HCT116 (cell line): ENCODE data around the gene ADCY2.

Source experiments
- CTCF ChIP-seq, 3 experiments: fragments of 200-600 bp in 1 of 3; sonication (generic) in 1 of 3; IDR thresholded peaks in 2 of 3; conservative IDR thresholded peaks in 1 of 3; 2 replicates each; pipeline ENCODE4 v1.5.1; 2012 to 2017; ENCODE audit warnings: low read depth in 2 of 3, low read length in 2 of 3, antibody characterized with exemption in 1 of 3, borderline replicate concordance in 1 of 3, control low read depth in 1 of 3, mild to moderate bottlenecking in 1 of 3, mixed read lengths in 1 of 3, mixed run types in 1 of 3, moderate library complexity in 1 of 3; ENCODE audit not compliant: insufficient read depth in 1 of 3
- ELF1 ChIP-seq: IDR thresholded peaks from 2 replicates; pipeline ENCODE4 v1.6.1; 2012; ENCODE audit warnings: low read depth, borderline replicate concordance
- EZH2 ChIP-seq: fragments of 200-600 bp; sonication (generic); IDR thresholded peaks from 2 replicates; pipeline ENCODE4 v1.6.1; 2017; ENCODE audit warnings: antibody characterized with exemption, mixed run types
- POLR2A ChIP-seq: IDR thresholded peaks from 2 replicates; pipeline ENCODE4 v1.7.0; 2011; ENCODE audit warnings: borderline replicate concordance; ENCODE audit not compliant: insufficient read depth, insufficient read length; ENCODE audit errors: extremely low read depth
- RAD21 ChIP-seq: IDR thresholded peaks from 2 replicates; pipeline ENCODE4 v1.6.1; 2012; ENCODE audit warnings: low read depth, mild to moderate bottlenecking
- ZNF274 ChIP-seq: fragments of 200-500 bp; sonication (Bioruptor generic); IDR thresholded peaks from 2 replicates; pipeline ENCODE4 v1.6.1; 2014; ENCODE audit warnings: mild to moderate bottlenecking, low read depth, low read length, inconsistent platforms

DNA sequence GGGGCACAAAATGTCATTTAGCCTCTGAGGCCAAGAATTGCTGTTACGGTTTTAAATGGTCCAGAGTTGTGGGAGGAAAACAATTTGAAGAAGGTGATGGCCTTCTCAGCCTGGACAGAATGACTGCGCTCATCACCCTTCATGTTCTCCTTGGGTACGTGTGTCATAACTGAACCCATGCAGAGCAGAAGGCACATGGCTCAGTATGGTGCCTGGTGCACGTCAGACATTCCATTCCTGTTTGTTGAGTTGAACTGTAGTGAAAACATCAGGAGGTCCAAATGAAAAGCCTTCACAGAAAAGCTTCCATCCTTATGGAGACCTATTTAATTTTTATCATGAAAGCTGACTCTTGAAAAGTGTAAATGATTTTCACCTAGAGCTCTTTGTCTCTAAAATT, 321.8 kb downstream of the ADCY2 start:
- TF ChIP-seq POLR2A (no peak), CTCF (IDR thresholded peaks at IDR 0.05 in 2 of 3, conservative IDR thresholded peaks at IDR 0.05 in 1 of 3; ENCODE audit: borderline replicate concordance in 1 of 3, insufficient read depth in 1 of 3, low read depth in 2 of 3, low read length in 2 of 3) (no peak), EZH2 (no peak), ZNF274 (no peak), ELF1 (no peak), RAD21 (no peak)
